Kidney epithelial cell (primary cell): ENCODE data around the gene PSMD9. TPM values are rescaled to one million over a fixed set of nuclear protein-coding genes. Genes with fewer than 3 reads are reported as not detected.

ENCODE experiments used
- DNase-seq: peaks from one replicate; pipeline ENCODE4 v3.0.0-alpha.2; 2010; ENCODE audit warnings: low read depth
- H3K27me3 ChIP-seq: 2 replicates; pipeline ENCODE4 v1.6.0; 2011; ENCODE audit warnings: low read length; ENCODE audit not compliant: control insufficient read depth, insufficient read depth
- H3K36me3 ChIP-seq: 2 replicates; pipeline ENCODE4 v1.5.1; 2011; ENCODE audit warnings: low read length; ENCODE audit not compliant: control insufficient read depth, insufficient read depth
- H3K4me3 ChIP-seq: 2 replicates; pipeline ENCODE4 v1.5.1; 2011; ENCODE audit warnings: low read depth, mild to moderate bottlenecking, control low read depth, low read length
- total RNA-seq: library from RNA; depleted of rRNA; stranded (reverse); fragments of >200 nt; gene quantifications from 2 replicates; pipeline ENCODE4 v1.2.3, GENCODE V29; 2015
- TF ChIP-seq, protein P1 (sequence below): IDR thresholded peaks from 2 replicates; pipeline ENCODE4 v1.5.1; 2011; ENCODE audit warnings: mild to moderate bottlenecking, moderate library complexity, low read length, control low read depth, inconsistent platforms; ENCODE audit not compliant: insufficient read depth, poor library complexity, severe bottlenecking

Gene PSMD9
- total RNA-seq, 1 donor from 2014 or later: 151 TPM

DNA sequence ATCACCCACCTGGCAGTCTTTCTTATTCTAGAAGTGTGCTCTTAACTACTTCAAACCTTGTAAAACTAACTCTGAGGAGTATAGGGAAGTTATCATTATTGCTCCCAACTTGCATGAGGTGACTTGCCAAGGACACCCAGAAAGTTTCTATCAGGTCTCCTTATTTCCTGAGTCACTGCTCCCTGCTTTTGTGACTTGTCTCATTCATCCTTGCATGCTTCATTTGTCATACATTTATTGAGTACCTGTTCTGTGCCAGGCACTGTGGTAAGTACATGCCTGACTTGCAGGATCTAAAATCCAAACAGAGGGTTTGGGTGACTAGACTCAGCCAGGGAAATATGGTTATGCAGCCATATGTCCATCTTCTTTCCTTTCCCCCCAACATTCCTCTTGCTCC is 55.3 kb downstream of the PSMD9 start:
- no peak for DNase-seq

DNA sequence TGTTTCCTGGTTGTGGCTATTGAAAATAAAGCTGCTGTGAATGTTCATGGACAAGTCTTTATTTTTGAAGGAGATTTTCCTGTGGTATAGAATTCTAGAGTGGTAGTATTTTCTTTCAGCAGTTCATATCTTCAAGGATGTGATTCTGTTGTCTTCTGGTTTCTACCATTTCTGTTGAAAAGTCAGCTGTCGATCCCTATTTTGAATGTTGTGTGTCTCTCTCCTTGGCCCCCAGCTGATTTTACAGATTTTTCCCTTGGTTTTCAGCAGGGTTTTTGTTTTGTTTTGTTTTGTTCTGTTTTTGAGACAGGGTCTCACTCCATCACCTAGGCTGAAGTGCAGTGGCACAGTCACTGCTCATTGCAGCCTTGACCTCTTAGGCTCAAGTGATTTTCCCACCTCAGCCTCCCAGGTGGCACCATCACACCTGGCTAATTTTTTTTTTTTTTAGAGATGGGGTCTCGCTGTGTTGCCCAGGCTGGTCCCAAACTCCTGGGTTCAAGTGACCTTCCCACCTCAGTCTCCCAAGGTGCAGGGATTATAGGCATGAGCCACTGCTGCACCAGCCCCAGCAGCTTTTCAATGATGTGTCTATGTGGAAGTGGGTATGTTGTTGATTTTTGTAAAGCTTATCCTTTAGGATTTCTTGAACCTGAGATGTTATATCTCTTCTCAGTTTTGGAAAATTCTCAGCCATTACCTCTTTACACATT is 57.9 kb downstream of the PSMD9 start:
- no peak for DNase-seq
- Histone ChIP-seq H3K27me3 (no peaks in the 10 kb centered on the region), H3K4me3 (no peak overlapping the region), H3K36me3 (no peaks in the 10 kb centered on the region)
- TF ChIP-seq, protein P1, sequence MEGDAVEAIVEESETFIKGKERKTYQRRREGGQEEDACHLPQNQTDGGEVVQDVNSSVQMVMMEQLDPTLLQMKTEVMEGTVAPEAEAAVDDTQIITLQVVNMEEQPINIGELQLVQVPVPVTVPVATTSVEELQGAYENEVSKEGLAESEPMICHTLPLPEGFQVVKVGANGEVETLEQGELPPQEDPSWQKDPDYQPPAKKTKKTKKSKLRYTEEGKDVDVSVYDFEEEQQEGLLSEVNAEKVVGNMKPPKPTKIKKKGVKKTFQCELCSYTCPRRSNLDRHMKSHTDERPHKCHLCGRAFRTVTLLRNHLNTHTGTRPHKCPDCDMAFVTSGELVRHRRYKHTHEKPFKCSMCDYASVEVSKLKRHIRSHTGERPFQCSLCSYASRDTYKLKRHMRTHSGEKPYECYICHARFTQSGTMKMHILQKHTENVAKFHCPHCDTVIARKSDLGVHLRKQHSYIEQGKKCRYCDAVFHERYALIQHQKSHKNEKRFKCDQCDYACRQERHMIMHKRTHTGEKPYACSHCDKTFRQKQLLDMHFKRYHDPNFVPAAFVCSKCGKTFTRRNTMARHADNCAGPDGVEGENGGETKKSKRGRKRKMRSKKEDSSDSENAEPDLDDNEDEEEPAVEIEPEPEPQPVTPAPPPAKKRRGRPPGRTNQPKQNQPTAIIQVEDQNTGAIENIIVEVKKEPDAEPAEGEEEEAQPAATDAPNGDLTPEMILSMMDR: no peak

More for the DNA sequence above, 55.3 kb downstream of the PSMD9 start:
- H3K36me3 ChIP-seq: no peaks in the 10 kb centered on the region
- TF ChIP-seq, protein P1: no peak
- H3K4me3 ChIP-seq: no peak overlapping the region
- no peaks in the 10 kb centered on the region for H3K27me3 ChIP-seq

DNA sequence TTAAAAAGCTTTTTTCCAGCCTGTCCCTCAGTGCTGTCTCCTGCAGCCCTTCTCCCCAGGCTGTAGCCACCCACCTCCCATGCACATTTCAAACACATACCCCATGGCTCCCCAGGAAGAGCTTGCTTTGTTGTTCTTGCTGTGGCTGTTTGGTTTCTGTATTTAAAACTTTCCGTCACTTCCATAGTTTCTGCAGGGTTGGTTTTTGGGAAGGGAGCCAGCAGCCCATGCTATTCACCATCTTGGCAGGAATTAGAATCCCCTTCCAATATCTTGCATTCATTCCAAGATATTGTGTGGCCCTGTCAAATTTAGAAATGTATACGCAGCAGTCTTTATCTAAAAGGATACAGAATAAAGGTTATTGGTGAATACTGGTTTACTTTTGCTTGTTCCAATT is 59.4 kb downstream of the PSMD9 start:
- TF ChIP-seq, protein P1: no peak
- Histone ChIP-seq H3K36me3 (no peaks in the 10 kb centered on the region), H3K27me3 (no peaks in the 10 kb centered on the region), H3K4me3 (no peak overlapping the region)
- no peak for DNase-seq

DNA sequence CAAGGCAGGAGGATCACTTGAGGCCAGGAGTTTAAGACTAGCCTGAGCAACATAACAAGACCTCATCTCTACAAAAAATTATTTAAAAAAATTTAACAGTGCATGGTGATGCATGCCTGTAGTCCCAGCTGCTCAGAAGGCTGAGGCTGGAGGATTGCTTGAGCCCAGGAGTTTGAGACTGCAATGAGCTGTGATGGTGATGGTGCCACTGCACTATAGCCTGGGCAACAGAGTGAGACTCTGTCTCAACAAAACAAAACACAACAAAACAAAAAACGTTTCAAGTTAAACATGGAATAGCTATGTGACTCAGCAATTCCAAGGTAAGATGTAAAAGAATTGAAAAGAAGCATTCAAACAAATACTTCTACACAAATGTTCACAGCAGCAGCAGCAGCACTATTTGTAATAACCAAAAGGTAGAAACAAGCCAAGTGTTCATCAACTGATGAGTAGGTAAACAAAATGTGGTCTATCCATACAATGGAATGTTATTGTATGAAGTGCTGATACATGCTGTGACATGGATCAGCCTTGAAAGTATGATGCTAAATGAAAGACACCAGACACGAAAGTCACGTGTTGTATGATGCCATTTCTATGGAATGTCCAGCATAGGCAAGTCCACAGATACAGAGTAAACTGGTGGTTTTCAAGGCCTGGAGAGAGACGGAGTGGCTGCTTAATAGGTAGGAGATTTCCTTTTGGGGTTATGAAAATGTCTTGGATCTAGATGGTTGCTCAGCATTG is 61.2 kb downstream of the PSMD9 start:
- no peaks in the 10 kb centered on the region for H3K27me3 ChIP-seq
- H3K36me3 ChIP-seq: no peaks in the 10 kb centered on the region
- TF ChIP-seq, protein P1: no peak
- DNase-seq: no peak
- no peak overlapping the region for H3K4me3 ChIP-seq

DNA sequence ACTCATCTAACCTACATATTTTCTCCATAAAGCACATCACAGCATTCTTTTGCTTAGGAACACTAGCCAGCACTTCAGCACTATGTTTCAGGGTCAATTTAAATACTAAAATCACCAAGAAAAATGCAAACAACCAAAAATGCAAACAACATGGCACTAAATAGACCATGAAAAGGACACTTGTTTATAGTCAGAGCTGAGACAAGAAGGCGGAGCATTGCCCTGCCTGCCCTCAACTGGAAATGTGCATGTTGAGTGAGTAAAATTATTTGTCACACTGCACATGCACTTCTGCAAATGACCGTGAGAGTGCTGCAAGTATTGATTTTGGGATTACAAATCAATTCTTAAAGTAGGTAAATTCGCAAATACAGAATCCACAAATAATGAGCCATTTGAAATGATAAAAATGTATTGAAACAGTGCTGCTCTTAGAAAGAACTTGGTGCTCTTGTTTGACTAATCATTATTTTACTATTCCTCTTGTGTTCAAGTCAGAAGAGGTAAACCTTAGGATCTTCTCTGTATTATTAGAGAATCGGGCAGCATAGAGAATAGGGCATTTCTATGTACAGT is 64.6 kb downstream of the PSMD9 start:
- DNase-seq: no peak
- H3K27me3 ChIP-seq: no peaks in the 10 kb centered on the region
- no peak overlapping the region for H3K4me3 ChIP-seq
- TF ChIP-seq, protein P1: no peak
- H3K36me3 ChIP-seq: no peaks in the 10 kb centered on the region
